A673 (cell line): ENCODE measurements around the gene PGF.

ENCODE experiments used
- EZH2 ChIP-seq: fragments of 200-600 bp; sonication (generic); IDR thresholded peaks from 2 replicates; pipeline ENCODE4 v1.6.1; 2017; ENCODE audit warnings: borderline replicate concordance, low read depth, mild to moderate bottlenecking, mixed read lengths, antibody characterized with exemption, low read length; ENCODE audit not compliant: poor library complexity, severe bottlenecking
- TF ChIP-seq, protein P1 (sequence below): fragments of 300-800, 200-600 bp; sonication (generic); conservative IDR thresholded peaks from 2 replicates; pipeline ENCODE4 v1.5.1; 2017; ENCODE audit warnings: low read depth, mild to moderate bottlenecking, antibody characterized with exemption, low read length, moderate library complexity, mixed read lengths

DNA sequence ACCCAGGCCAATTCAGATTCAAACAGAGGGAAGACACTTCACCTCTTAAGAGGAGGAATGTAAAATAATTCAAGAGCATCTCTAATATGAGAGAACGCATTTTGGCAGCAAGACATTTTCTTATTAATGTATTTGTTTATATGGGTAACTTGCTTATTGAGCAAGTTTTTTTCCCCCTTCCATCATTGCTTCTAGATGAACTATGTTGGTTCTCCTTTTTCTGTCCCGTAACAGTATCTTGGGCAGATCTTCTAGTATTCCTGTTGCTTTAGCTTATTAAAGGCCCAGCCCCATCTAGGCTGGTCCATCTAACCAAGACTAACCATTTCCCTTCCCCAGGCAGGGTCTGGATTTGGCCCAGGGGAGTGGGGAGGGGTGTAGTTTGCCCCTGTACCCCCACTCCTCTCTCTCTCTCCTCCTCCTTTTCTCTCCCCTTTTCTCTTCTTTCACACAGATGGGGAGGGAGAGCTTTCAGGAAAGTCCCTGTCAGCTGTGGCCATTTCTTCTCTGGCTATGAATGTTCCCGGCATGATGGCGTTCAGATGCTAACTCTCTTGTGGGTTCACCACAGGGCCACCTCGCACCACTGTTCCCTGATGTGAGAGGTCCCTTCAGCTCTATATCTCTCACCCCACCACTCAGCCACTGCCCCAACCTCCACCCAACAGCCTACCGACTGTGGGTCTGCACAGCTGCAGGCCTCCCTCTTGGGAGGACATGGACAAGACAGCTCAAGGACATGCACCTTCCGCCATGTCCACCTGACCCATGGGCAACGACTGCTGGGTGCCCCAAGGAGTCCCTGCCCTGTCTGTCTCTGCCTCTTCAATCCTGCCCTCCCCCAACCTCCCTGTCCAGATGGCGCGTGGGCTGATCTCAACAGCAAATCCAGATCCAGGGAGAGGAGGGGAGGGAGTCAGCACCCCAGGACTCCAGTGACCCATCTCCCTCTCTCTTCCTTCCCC is 16.6 kb downstream of the PGF start:
- no peak for TF ChIP-seq EZH2
- TF ChIP-seq, protein P1, sequence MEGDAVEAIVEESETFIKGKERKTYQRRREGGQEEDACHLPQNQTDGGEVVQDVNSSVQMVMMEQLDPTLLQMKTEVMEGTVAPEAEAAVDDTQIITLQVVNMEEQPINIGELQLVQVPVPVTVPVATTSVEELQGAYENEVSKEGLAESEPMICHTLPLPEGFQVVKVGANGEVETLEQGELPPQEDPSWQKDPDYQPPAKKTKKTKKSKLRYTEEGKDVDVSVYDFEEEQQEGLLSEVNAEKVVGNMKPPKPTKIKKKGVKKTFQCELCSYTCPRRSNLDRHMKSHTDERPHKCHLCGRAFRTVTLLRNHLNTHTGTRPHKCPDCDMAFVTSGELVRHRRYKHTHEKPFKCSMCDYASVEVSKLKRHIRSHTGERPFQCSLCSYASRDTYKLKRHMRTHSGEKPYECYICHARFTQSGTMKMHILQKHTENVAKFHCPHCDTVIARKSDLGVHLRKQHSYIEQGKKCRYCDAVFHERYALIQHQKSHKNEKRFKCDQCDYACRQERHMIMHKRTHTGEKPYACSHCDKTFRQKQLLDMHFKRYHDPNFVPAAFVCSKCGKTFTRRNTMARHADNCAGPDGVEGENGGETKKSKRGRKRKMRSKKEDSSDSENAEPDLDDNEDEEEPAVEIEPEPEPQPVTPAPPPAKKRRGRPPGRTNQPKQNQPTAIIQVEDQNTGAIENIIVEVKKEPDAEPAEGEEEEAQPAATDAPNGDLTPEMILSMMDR, result no peak
